ENCODE data around the gene CAMSAP1. TPM values are rescaled to one million over a fixed set of nuclear protein-coding genes. Genes with fewer than 3 reads are reported as not detected.

CAMSAP1 gene
- total RNA-seq, 1 donor from 2014 or later = 31.3 TPM

GRCh38 chr9:135876936-135877335 lies 30.4 kb downstream of the CAMSAP1 start:
- Histone ChIP-seq H3K4me1 (ENCODE audit: control insufficient read depth in 3 of 3, insufficient read depth in 3 of 3, low read length in 3 of 3) (peaks cover 8 to 21% (median 9%) of the 10 kb centered on the region in 3 donors), H3K9ac (ENCODE audit: low read depth in 1 of 3, low read length in 3 of 3) (no peak overlapping the region), H3K27ac (ENCODE audit: low read depth, low read length) (no peak overlapping the region), H3K9me3 (ENCODE audit: control insufficient read depth in 3 of 3, low read length in 3 of 3) (no peaks in the 10 kb centered on the region), H3K27me3 (ENCODE audit: control insufficient read depth in 3 of 3, insufficient read depth in 3 of 3, low read length in 3 of 3) (no peaks in the 10 kb centered on the region), H3K4me3 (ENCODE audit: low read length in 3 of 3) (no peak overlapping the region), H3K36me3 (ENCODE audit: control insufficient read depth in 3 of 3, insufficient read depth in 3 of 3, low read length in 3 of 3) (peaks cover 7 to 12% (median 10%) of the 10 kb centered on the region in 3 donors)

GRCh38 chr9:135874859-135875258 lies 32.5 kb downstream of the CAMSAP1 start:
- no peak overlapping the region for H3K4me3 ChIP-seq (ENCODE audit: low read length in 3 of 3)
- H3K9me3 ChIP-seq (ENCODE audit: control insufficient read depth in 3 of 3, low read length in 3 of 3) = no peaks in the 10 kb centered on the region
- no peak overlapping the region for H3K27ac ChIP-seq (ENCODE audit: low read depth, low read length)
- H3K27me3 ChIP-seq (ENCODE audit: control insufficient read depth in 3 of 3, insufficient read depth in 3 of 3, low read length in 3 of 3) = no peaks in the 10 kb centered on the region
- H3K36me3 ChIP-seq (ENCODE audit: control insufficient read depth in 3 of 3, insufficient read depth in 3 of 3, low read length in 3 of 3) = peaks cover 0 to 3% (median 0%) of the 10 kb centered on the region in 3 donors
- H3K9ac ChIP-seq (ENCODE audit: low read depth in 1 of 3, low read length in 3 of 3) = no peak overlapping the region
- H3K4me1 ChIP-seq (ENCODE audit: control insufficient read depth in 3 of 3, insufficient read depth in 3 of 3, low read length in 3 of 3) = peaks cover 7 to 18% (median 8%) of the 10 kb centered on the region in 3 donors

- no peak overlapping the region for H3K4me3 ChIP-seq (ENCODE audit: low read length in 3 of 3)
Observed at GRCh38 chr9:135869909-135870308, 37.4 kb downstream of the CAMSAP1 start.

GRCh38 chr9:135865531-135865930 lies 41.8 kb downstream of the CAMSAP1 start:
- Histone ChIP-seq H3K9me3 (ENCODE audit: control insufficient read depth in 3 of 3, low read length in 3 of 3) (no peaks in the 10 kb centered on the region), H3K4me3 (ENCODE audit: low read length in 3 of 3) (no peak overlapping the region), H3K27me3 (ENCODE audit: control insufficient read depth in 3 of 3, insufficient read depth in 3 of 3, low read length in 3 of 3) (no peaks in the 10 kb centered on the region), H3K4me1 (ENCODE audit: control insufficient read depth in 3 of 3, insufficient read depth in 3 of 3, low read length in 3 of 3) (peaks cover 2 to 5% (median 4%) of the 10 kb centered on the region in 3 donors), H3K9ac (ENCODE audit: low read depth in 1 of 3, low read length in 3 of 3) (peak overlapping the region in 1 of 3 donors; percentile 33), H3K27ac (ENCODE audit: low read depth, low read length) (no peak overlapping the region), H3K36me3 (ENCODE audit: control insufficient read depth in 3 of 3, insufficient read depth in 3 of 3, low read length in 3 of 3) (peaks cover 3 to 12% (median 11%) of the 10 kb centered on the region in 3 donors)

More at GRCh38 chr9:135869909-135870308, 37.4 kb downstream of the CAMSAP1 start:
- H3K4me1 ChIP-seq (ENCODE audit: control insufficient read depth in 3 of 3, insufficient read depth in 3 of 3, low read length in 3 of 3) = no peaks in the 10 kb centered on the region
- no peaks in the 10 kb centered on the region for H3K9me3 ChIP-seq (ENCODE audit: control insufficient read depth in 3 of 3, low read length in 3 of 3)
- H3K9ac ChIP-seq (ENCODE audit: low read depth in 1 of 3, low read length in 3 of 3) = no peak overlapping the region
- H3K27me3 ChIP-seq (ENCODE audit: control insufficient read depth in 3 of 3, insufficient read depth in 3 of 3, low read length in 3 of 3) = no peaks in the 10 kb centered on the region
- H3K27ac ChIP-seq (ENCODE audit: low read depth, low read length) = no peak overlapping the region
- peaks cover 0 to 10% (median 9%) of the 10 kb centered on the region in 3 donors for H3K36me3 ChIP-seq (ENCODE audit: control insufficient read depth in 3 of 3, insufficient read depth in 3 of 3, low read length in 3 of 3)

- Histone ChIP-seq H3K9ac (ENCODE audit: low read depth in 1 of 3, low read length in 3 of 3) (peak overlapping the region in 1 of 3 donors; percentile 21), H3K27ac (ENCODE audit: low read depth, low read length) (no peak overlapping the region), H3K4me1 (ENCODE audit: control insufficient read depth in 3 of 3, insufficient read depth in 3 of 3, low read length in 3 of 3) (peaks cover 2 to 5% (median 4%) of the 10 kb centered on the region in 3 donors), H3K4me3 (ENCODE audit: low read length in 3 of 3) (no peak overlapping the region), H3K27me3 (ENCODE audit: control insufficient read depth in 3 of 3, insufficient read depth in 3 of 3, low read length in 3 of 3) (no peaks in the 10 kb centered on the region), H3K36me3 (ENCODE audit: control insufficient read depth in 3 of 3, insufficient read depth in 3 of 3, low read length in 3 of 3) (peaks cover 3 to 12% (median 11%) of the 10 kb centered on the region in 3 donors), H3K9me3 (ENCODE audit: control insufficient read depth in 3 of 3, low read length in 3 of 3) (no peaks in the 10 kb centered on the region)
Observed at GRCh38 chr9:135864447-135865049, 42.8 kb downstream of the CAMSAP1 start.

- H3K9me3 ChIP-seq (ENCODE audit: control insufficient read depth in 3 of 3, low read length in 3 of 3) = no peaks in the 10 kb centered on the region
- no peaks in the 10 kb centered on the region for H3K27me3 ChIP-seq (ENCODE audit: control insufficient read depth in 3 of 3, insufficient read depth in 3 of 3, low read length in 3 of 3)
- no peak overlapping the region for H3K4me3 ChIP-seq (ENCODE audit: low read length in 3 of 3)
- H3K4me1 ChIP-seq (ENCODE audit: control insufficient read depth in 3 of 3, insufficient read depth in 3 of 3, low read length in 3 of 3) = peaks cover 2 to 5% (median 4%) of the 10 kb centered on the region in 3 donors
- peaks cover 3 to 12% (median 11%) of the 10 kb centered on the region in 3 donors for H3K36me3 ChIP-seq (ENCODE audit: control insufficient read depth in 3 of 3, insufficient read depth in 3 of 3, low read length in 3 of 3)
- no peak overlapping the region for H3K27ac ChIP-seq (ENCODE audit: low read depth, low read length)
- no peak overlapping the region for H3K9ac ChIP-seq (ENCODE audit: low read depth in 1 of 3, low read length in 3 of 3)
Observed at GRCh38 chr9:135862809-135863208, 44.5 kb downstream of the CAMSAP1 start.

- Histone ChIP-seq H3K27ac (ENCODE audit: low read depth, low read length) (no peak overlapping the region), H3K9me3 (ENCODE audit: control insufficient read depth in 3 of 3, low read length in 3 of 3) (no peaks in the 10 kb centered on the region), H3K27me3 (ENCODE audit: control insufficient read depth in 3 of 3, insufficient read depth in 3 of 3, low read length in 3 of 3) (no peaks in the 10 kb centered on the region), H3K36me3 (ENCODE audit: control insufficient read depth in 3 of 3, insufficient read depth in 3 of 3, low read length in 3 of 3) (peaks cover 9 to 15% (median 12%) of the 10 kb centered on the region in 3 donors), H3K4me3 (ENCODE audit: low read length in 3 of 3) (no peak overlapping the region), H3K4me1 (ENCODE audit: control insufficient read depth in 3 of 3, insufficient read depth in 3 of 3, low read length in 3 of 3) (peaks cover 0 to 4% (median 0%) of the 10 kb centered on the region in 3 donors), H3K9ac (ENCODE audit: low read depth in 1 of 3, low read length in 3 of 3) (no peak overlapping the region)
Observed at GRCh38 chr9:135858491-135859185, 48.7 kb downstream of the CAMSAP1 start.

- Histone ChIP-seq H3K4me3 (ENCODE audit: low read length in 3 of 3) (no peak overlapping the region), H3K27ac (ENCODE audit: low read depth, low read length) (no peak overlapping the region), H3K4me1 (ENCODE audit: control insufficient read depth in 3 of 3, insufficient read depth in 3 of 3, low read length in 3 of 3) (peaks cover 0 to 4% (median 0%) of the 10 kb centered on the region in 3 donors)
Observed at GRCh38 chr9:135857843-135858242, 49.5 kb downstream of the CAMSAP1 start.

GRCh38 chr9:135857371-135857786 lies 50.0 kb downstream of the CAMSAP1 start:
- Histone ChIP-seq H3K4me3 (ENCODE audit: low read length in 3 of 3) (no peak overlapping the region), H3K4me1 (ENCODE audit: control insufficient read depth in 3 of 3, insufficient read depth in 3 of 3, low read length in 3 of 3) (peaks cover 0 to 4% (median 0%) of the 10 kb centered on the region in 3 donors), H3K27me3 (ENCODE audit: control insufficient read depth in 3 of 3, insufficient read depth in 3 of 3, low read length in 3 of 3) (no peaks in the 10 kb centered on the region), H3K9me3 (ENCODE audit: control insufficient read depth in 3 of 3, low read length in 3 of 3) (no peaks in the 10 kb centered on the region), H3K27ac (ENCODE audit: low read depth, low read length) (no peak overlapping the region), H3K9ac (ENCODE audit: low read depth in 1 of 3, low read length in 3 of 3) (no peak overlapping the region), H3K36me3 (ENCODE audit: control insufficient read depth in 3 of 3, insufficient read depth in 3 of 3, low read length in 3 of 3) (peaks cover 15 to 20% (median 19%) of the 10 kb centered on the region in 3 donors)

More at GRCh38 chr9:135857843-135858242, 49.5 kb downstream of the CAMSAP1 start:
- no peaks in the 10 kb centered on the region for H3K9me3 ChIP-seq (ENCODE audit: control insufficient read depth in 3 of 3, low read length in 3 of 3)
- peaks cover 14 to 18% (median 17%) of the 10 kb centered on the region in 3 donors for H3K36me3 ChIP-seq (ENCODE audit: control insufficient read depth in 3 of 3, insufficient read depth in 3 of 3, low read length in 3 of 3)
- no peak overlapping the region for H3K9ac ChIP-seq (ENCODE audit: low read depth in 1 of 3, low read length in 3 of 3)
- no peaks in the 10 kb centered on the region for H3K27me3 ChIP-seq (ENCODE audit: control insufficient read depth in 3 of 3, insufficient read depth in 3 of 3, low read length in 3 of 3)

- H3K9ac ChIP-seq (ENCODE audit: low read depth in 1 of 3, low read length in 3 of 3) = no peak overlapping the region
- no peaks in the 10 kb centered on the region for H3K27me3 ChIP-seq (ENCODE audit: control insufficient read depth in 3 of 3, insufficient read depth in 3 of 3, low read length in 3 of 3)
- peaks cover 0 to 6% (median 3%) of the 10 kb centered on the region in 3 donors for H3K4me1 ChIP-seq (ENCODE audit: control insufficient read depth in 3 of 3, insufficient read depth in 3 of 3, low read length in 3 of 3)
- no peak overlapping the region for H3K4me3 ChIP-seq (ENCODE audit: low read length in 3 of 3)
- H3K36me3 ChIP-seq (ENCODE audit: control insufficient read depth in 3 of 3, insufficient read depth in 3 of 3, low read length in 3 of 3) = peaks cover 24 to 32% (median 24%) of the 10 kb centered on the region in 3 donors
- H3K27ac ChIP-seq (ENCODE audit: low read depth, low read length) = no peak overlapping the region
- H3K9me3 ChIP-seq (ENCODE audit: control insufficient read depth in 3 of 3, low read length in 3 of 3) = no peaks in the 10 kb centered on the region
Observed at GRCh38 chr9:135851748-135852147, 55.6 kb downstream of the CAMSAP1 start.
